NCI-H774 (cell line): ENCODE results near the gene GRK6.
A peak's percentile ranks its signal among the peaks of the same experiment; 100 is the strongest.

Experiments
- DNase-seq: peaks from one replicate; lab custom pipeline; 2025; lab: John Stamatoyannopoulos, UW

The GRK6 gene

GRCh38 chr5:177440990-177441780 lies 14.7 kb downstream of the GRK6 start:
- no peak for DNase-seq

GRCh38 chr5:177442066-177442826 lies 15.8 kb downstream of the GRK6 start:
- DNase-seq: no peak

- DNase-seq: no peak
Measured at GRCh38 chr5:177443144-177443983, 16.9 kb downstream of the GRK6 start.

GRCh38 chr5:177444106-177445051 lies 17.9 kb downstream of the GRK6 start:
- DNase-seq: no peak

GRCh38 chr5:177445052-177445916 lies 18.8 kb downstream of the GRK6 start:
- no peak for DNase-seq

GRCh38 chr5:177445917-177446199 lies 19.4 kb downstream of the GRK6 start:
- no peak for DNase-seq

- peak; percentile 65 for DNase-seq
Measured at GRCh38 chr5:177446200-177447065, 20.0 kb downstream of the GRK6 start, which contains the start of gene PRR7. PRR7 (plus strand) TSS chr5:177446814; CDS start chr5:177455068, 8,254 bp downstream.

- peak; percentile 56 for DNase-seq
Measured at GRCh38 chr5:177447066-177447610, 20.7 kb downstream of the GRK6 start.

GRCh38 chr5:177447611-177448243 lies 21.3 kb downstream of the GRK6 start:
- DNase-seq: peak; percentile 2

GRCh38 chr5:177448244-177448950 lies 21.9 kb downstream of the GRK6 start:
- no peak for DNase-seq

- no peak for DNase-seq
Measured at GRCh38 chr5:177449140-177450061, 22.9 kb downstream of the GRK6 start.

- no peak for DNase-seq
Measured at GRCh38 chr5:177450667-177451424, 24.4 kb downstream of the GRK6 start.

- DNase-seq: no peak
Measured at GRCh38 chr5:177452688-177453638, 26.5 kb downstream of the GRK6 start.

GRCh38 chr5:177453852-177454396 lies 27.4 kb downstream of the GRK6 start:
- DNase-seq: no peak
